ENCODE measurements around the gene CCDC141.

The CCDC141 gene

DNA sequence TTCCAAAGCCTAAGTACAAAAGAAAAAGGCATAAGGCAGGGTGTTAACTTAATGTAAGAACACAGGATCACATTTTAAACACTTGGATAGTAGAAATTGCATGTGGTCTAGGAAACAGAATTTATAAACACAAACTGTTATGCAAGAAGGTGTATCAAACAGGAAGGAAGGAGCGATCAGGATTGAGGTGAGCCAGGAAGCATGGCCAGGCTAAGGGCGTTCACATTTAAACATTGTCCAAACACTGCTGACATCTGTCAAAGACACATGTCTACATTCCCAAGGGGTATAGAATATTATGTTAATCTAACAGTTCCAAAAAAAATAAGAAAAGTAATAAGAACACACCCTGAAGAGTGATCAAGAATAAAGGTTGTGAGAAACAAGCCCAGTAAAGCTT, 71.3 kb downstream of the CCDC141 start:
- DNase-seq (ENCODE audit: low read depth), result no peak

DNA sequence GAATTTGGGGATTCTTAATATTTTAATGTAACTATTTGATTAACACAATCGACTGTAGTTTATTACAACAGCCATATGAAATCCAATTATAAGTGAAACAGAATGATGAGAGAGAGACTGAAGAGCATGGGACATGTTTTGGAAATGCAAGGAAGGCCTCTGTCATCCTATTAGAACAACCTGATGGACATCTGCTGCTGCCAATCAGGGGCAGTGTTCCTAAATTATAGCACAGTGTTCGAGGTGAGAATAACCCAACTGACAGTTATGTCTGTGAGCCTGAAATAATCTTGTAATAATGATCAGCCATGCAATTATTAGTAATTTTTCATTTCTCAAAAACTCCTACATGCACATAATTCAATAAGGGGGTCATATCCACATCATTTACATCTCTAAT, 73.6 kb downstream of the CCDC141 start:
- DNase-seq (ENCODE audit: low read depth), result no peak

GRCh38 chr2:178962805-178963433, 87.0 kb downstream of the CCDC141 start:
- no peak for DNase-seq (ENCODE audit: low read depth)

GRCh38 chr2:178962152-178962551, 87.8 kb downstream of the CCDC141 start:
- no peak for DNase-seq (ENCODE audit: low read depth)

- DNase-seq (ENCODE audit: low read depth), result no peak
Measured at GRCh38 chr2:178954049-178954448, 95.9 kb downstream of the CCDC141 start.

DNA sequence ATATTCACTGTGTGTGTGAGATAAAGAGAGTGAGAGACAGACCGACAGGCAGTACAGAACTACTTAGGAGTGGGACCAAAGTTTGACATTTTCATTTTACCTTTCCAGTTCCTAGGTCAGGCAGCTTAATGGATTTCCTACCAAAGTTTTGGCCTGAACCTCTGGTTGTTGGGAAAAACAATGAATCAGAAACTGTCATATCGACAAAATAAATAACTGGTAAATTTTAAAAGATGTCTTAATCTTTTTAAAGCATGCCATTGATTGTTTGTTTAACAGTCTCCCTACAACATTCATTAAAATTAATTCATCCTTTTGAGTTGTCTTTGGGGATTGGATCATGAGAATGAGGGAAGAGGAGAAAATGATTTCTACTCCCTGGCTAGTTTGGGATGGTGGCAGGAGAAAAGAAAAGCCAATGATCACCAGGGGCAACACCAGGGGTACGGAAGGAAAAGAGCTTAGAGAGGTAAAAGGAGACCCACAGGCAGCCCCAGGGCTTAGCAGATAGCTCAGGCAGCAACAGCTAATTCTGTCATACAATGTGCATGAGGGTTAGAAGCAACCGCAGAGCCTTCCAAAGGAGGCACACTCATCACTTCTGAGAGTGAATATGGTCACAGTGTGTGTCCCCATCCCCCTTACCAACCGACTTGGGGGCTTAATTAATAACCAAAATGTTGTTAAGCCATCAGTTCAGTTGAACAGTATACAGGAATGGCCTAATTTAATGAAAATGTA, 98.5 kb downstream of the CCDC141 start:
- no peak for DNase-seq (ENCODE audit: low read depth)

DNA sequence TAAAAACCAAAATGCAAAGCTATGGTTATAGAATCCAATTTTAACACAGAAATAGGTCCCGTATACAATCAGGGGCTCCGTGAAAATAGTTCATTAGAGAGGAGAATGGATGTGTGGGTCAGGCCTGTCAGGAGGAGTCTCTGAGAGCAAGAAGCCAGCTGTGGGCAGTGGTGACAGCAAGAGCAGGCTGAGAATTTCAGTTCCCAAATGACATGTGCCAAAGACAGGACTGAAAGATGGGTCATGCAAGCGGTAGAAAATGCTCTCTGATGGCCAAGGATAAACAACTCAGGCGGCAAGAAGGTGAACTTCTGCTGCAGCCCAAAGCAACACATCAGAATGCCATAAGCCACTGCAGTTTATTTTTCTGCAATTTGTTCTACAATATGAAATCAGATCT, 100.4 kb downstream of the CCDC141 start:
- DNase-seq (ENCODE audit: low read depth), result no peak

DNA sequence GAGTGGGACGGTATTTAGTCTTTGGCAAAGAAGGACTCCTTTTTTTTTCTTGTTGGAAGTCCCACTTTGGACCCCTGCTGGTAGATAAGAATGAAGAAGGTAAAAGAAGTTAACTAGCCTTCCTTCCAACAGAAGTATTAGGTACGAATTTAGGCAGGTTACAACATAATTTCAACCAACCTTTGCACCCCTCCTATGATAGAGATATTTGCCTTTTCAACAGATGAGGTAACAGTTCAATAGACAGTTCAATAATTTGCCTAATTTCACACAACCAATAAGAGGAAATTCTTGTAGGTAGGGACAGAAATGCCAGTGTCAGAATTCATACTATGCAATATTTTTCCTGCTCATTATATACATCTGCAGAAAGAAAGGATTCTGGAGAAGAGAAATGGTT, 100.8 kb downstream of the CCDC141 start:
- DNase-seq (ENCODE audit: low read depth), result no peak

- DNase-seq (ENCODE audit: low read depth), result no peak
Measured at GRCh38 chr2:178947006-178947405, 102.9 kb downstream of the CCDC141 start.

GRCh38 chr2:178946494-178946893, 103.4 kb downstream of the CCDC141 start:
- DNase-seq (ENCODE audit: low read depth), result no peak

- DNase-seq (ENCODE audit: low read depth), result no peak
Measured at GRCh38 chr2:178943745-178944144, 106.2 kb downstream of the CCDC141 start.

- DNase-seq (ENCODE audit: low read depth), result no peak
Measured at GRCh38 chr2:178934571-178934970, 115.4 kb downstream of the CCDC141 start.

DNA sequence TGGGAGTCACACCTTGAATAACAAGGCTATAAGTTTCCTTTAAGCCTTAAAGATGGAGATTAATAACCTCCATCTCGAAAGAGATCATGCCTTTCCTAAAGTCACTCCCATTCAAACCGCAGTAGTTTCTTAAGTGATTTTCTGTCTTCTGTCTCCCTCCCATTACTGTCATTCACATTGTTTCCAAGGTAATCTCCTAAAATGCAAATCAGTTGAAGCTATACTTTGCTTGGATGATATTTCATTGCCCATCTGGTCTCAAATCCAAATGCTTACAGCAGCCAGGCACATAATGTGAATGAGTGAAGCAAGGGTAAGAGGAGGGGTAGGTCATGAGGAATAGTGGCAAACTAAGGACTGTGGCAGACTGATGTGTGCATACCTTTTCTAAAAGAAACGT, 116.4 kb downstream of the CCDC141 start:
- DNase-seq (ENCODE audit: low read depth), result no peak

GRCh38 chr2:178928077-178928476, 121.9 kb downstream of the CCDC141 start:
- DNase-seq (ENCODE audit: low read depth), result no peak

DNA sequence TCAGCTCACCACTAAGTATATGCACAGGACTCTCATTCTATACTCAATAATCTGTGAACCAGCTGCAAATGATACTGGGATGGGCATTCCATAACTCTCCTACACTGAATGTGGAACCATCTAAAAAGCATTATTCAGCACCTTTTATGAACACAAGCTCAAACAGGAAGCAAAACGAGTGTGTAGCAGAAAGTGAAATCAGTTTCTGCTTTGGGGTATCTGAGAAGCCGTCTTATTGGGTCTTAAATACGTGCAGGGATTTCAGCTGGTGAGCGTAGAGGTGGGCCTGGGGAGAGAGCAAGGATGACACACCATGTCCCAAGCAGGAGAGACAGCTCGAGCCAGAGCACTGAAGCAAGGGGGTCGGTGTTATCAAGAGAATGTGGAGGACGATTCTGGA, 122.8 kb downstream of the CCDC141 start:
- no peak for DNase-seq (ENCODE audit: low read depth)

GRCh38 chr2:178924817-178925216, 125.1 kb downstream of the CCDC141 start:
- DNase-seq (ENCODE audit: low read depth), result no peak

DNA sequence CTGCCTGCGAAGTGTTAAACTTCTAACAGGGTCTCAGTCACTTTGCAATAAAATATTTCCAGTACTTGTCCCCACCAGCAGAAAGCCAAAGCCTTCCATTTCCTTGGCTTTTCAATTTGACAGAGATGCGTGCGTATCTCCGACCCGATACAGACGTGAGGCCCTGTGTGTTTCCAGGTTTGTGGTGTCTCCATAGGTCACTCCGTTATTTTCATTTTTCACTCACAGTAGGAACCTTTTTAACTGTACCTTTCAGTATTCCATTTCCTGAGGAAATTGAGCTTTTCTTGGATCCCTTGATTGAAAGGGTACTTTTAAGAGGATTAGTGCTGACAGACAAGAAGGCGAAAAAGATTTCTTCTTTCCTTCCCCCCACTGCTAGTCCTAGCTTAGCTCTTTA, 126.4 kb downstream of the CCDC141 start:
- no peak for DNase-seq (ENCODE audit: low read depth)

DNA sequence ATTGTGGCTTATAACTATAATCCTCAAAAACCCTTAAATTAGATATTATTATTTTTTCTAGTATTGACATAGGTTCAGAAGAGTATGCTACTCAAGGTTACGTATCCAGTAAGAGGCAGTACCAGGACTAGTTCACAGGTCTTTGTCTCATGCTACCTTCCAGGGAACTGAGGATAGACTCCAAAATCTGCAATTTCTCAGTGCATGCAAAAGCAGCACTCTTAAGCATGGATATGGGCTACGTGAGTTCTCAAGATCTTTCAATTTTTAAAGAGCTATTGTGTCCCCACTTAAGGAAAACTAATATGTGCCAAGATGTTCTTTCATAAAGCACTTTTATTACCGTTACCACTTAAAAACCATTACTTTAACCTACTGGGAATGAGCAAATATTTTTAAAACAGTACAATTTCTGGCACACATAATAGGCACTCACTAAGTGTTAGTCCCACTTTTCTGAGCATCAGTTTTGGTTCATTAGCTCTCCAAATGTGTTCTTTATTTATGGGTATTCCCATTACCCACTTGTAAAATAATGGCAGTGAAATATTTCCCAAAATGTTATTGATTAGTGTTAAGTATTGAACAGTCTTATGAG, 128.9 kb downstream of the CCDC141 start:
- DNase-seq (ENCODE audit: low read depth), result no peak

DNA sequence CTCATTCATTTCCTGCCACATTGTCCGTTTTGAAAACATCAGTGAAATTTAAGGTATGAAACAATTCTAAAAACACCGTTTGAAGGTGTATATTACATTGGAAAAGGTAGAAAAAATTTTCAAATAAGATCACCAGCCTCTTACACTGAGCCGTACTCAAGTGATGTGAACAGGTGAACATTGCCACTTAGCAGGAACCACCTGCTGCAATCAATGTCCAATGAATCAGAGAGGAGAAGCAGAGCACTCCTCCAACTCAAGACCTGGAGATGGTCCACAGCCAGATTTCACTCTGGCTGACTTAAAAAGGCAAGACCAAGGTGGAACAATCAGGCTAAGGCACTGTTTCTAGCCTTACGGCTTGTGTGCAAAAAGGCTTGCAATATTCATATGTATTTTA, 132.4 kb downstream of the CCDC141 start:
- no peak for DNase-seq (ENCODE audit: low read depth)

DNA sequence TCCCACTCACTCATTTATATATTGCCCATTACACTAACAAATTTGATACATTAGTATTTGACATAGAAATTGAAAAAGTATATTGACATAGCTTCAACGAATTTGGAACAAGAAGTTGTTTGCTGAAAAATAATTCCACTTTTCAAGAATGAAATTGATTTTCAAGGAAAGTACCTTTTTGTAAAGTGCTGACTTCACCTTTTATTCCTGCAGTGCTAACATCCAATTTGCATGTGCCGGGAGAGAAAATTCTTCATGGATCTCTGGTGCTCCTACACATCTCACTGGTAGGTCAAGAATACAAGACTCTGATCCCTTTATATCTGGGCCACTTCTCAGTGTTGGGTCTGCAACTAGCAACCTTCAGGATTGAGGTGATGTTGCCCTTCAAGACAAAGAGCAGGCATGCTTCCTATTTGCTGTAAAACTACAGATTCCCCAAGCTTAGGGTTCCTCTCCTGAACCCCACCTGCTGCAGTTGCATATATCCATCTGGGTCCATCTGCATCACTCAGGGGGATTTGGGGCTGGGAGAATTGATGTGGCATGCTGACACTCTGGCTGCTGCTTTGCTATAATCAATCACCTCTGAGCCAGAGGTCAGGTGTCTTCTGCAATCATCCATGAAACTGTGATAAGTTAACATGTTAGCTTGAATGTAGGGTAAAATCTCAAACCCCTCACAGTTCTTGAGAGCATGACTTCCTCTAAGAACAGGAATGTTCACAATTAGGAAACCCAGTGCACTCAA, 134.3 kb downstream of the CCDC141 start:
- no peak for DNase-seq (ENCODE audit: low read depth)

DNA sequence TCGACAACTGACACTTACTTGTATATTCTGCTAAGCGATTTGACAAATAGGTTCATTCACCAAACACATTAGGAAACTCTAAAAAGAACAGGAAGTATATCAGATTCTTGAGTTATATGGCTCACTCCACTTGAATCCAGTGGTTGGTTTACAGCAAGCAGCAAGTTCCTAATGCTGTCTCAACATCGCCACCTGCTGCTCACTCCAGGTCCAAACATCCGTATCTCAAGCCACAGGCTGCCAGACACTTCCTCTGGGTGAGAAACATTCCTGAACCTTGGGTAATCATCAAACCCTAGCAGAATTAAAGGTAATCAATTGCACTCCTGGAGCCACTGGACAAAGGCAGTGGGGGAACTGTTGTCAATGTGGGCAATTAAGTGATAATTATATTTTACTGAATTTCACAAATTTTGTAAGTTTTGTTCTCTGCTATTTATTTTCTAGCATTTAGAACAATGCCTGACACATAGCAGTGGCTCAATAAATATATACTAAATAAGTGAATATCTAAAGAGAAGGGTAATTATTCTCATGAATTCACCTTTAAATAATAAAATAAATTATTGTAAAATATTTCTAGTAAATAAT, 135.6 kb downstream of the CCDC141 start:
- DNase-seq (ENCODE audit: low read depth), result peak; percentile 33

DNA sequence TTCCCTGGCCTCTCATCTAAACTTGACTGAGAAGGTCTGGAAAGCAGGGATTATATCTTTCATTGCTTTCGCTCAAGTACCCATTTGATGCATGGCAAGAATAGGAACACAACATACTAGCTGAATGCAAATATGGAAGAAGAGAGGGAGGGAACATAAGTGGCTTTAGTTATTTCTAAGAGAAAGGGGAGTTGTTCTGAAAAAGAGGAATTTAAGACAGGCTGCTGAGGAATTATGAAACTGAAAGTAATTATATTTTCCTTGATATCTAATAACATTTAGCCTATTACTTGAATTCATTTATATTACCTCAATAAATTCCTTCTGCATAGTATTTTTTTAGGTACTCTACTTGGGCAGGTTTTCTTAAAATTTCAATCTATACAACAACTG, 136.9 kb downstream of the CCDC141 start:
- no peak for DNase-seq (ENCODE audit: low read depth)
